Lung (tissue), 12 donors: ENCODE results near the gene HSD17B8. TPM values are rescaled to one million over a fixed set of nuclear protein-coding genes. Genes with fewer than 3 reads are reported as not detected.

Experiments used
- ATAC-seq: fragments of 200-7000 bp; cut with Tn5 transposase; one replicate; pipeline ENCODE4 v1.9.1; 2020; ENCODE audit warnings: moderate number of reproducible peaks; ENCODE audit not compliant: insufficient read depth, low FRiP score
- DNase-seq, 3 donors: peaks; one replicate each; pipeline ENCODE4 v3.0.0-alpha.2; 2013 to 2017
- H3K27ac ChIP-seq, 2 donors: one replicate each; pipeline ENCODE4 v1.5.1; 2013; ENCODE audit warnings: mild to moderate bottlenecking in 2 of 2, moderate library complexity in 2 of 2, control low read depth in 1 of 2, inconsistent platforms in 1 of 2, low read depth in 1 of 2, low read length in 1 of 2
- H3K27me3 ChIP-seq, 3 donors: one replicate each; pipeline ENCODE4 v1.5.1; 2013; ENCODE audit warnings: low read length in 2 of 3; ENCODE audit not compliant: control insufficient read depth in 3 of 3, insufficient read depth in 3 of 3
- H3K36me3 ChIP-seq, 4 donors: one replicate each; pipeline ENCODE4 v1.5.1; 2013; ENCODE audit warnings: low read length in 4 of 4, mild to moderate bottlenecking in 1 of 4, moderate library complexity in 1 of 4; ENCODE audit not compliant: control insufficient read depth in 4 of 4, insufficient read depth in 4 of 4
- H3K4me1 ChIP-seq, 5 donors: one replicate each; pipeline ENCODE4 v1.5.1; 2013; ENCODE audit warnings: low read length in 5 of 5, mild to moderate bottlenecking in 2 of 5, moderate library complexity in 1 of 5; ENCODE audit not compliant: control insufficient read depth in 5 of 5, insufficient read depth in 5 of 5
- H3K4me3 ChIP-seq: one replicate; pipeline ENCODE4 v1.5.1; 2013; ENCODE audit warnings: mild to moderate bottlenecking, control low read depth, moderate library complexity
- H3K9ac ChIP-seq, 2 donors: one replicate each; pipeline ENCODE4 v1.5.1; 2013; ENCODE audit warnings: low read length in 2 of 2, control low read depth in 1 of 2; ENCODE audit not compliant: insufficient read depth in 1 of 2
- H3K9me3 ChIP-seq, 4 donors: one replicate each; pipeline ENCODE4 v1.5.1; 2013; ENCODE audit warnings: low read length in 3 of 4, mild to moderate bottlenecking in 1 of 4, moderate library complexity in 1 of 4; ENCODE audit not compliant: control insufficient read depth in 4 of 4, insufficient read depth in 3 of 4
- WGBS, 2 donors: extraction: QIAGEN DNeasy Blood & Tissue Kit; methylation state at CpG; one replicate each; pipeline ENCODE4 v1.1.7; 2013; 5-methylcytosine and 5-hydroxymethylcytosine counted together
- polyA plus RNA-seq, 2 donors: library from polyadenylated mRNA; stranded (reverse); fragments of 200-250 nt; gene quantifications; one replicate each; pipeline ENCODE4 v1.2.1, GENCODE V29; 2013
- total RNA-seq, 2 donors: library from RNA; depleted of rRNA in 1 of 2; stranded (reverse); fragments of >200 nt in 1 of 2; gene quantifications; one replicate each; pipeline ENCODE4 v1.2.1, GENCODE V29; 2014 to 2021
- TF ChIP-seq, protein P1 (sequence below): IDR thresholded peaks from 2 replicates; pipeline ENCODE4 v1.5.1; 2012; ENCODE audit warnings: mild to moderate bottlenecking; ENCODE audit errors: control extremely low read depth, extremely low read depth
- donor health status: control.
- donor health status: control.
- donor health status: Bipolar disorder and iron deficiency.
- donor health status: healthy.
- donor health status: DM: yes; HTN: yes; CAD: no.

The HSD17B8 gene
- total and polyA plus RNA-seq, 4 donors = 19.0 to 22.7 (median 19.7) TPM

DNA sequence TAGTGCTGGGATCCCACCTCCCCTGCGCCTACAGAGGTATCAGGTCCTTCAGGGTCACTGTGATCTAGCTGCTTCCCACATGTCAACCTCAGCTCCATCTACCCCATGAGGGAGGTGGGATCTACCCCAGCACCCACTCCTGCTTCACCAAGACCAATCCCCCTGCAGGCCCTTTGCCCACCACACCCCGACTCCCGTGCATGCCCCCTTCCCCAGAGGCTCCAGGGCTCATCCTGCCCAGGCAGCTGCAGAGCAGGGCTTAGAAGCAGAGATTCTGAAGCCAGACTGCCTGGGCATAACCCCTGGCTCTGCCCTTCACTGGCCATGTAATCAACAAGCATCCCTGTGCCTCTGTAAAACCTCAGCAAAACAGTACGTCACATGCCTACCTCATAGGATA is 29.7 kb upstream of the HSD17B8 start:
- 92 to 93% methylated on average over 4 of the region's 4 CpGs for WGBS, 2 donors
- ATAC-seq = no peak
- Histone ChIP-seq H3K36me3 (no peaks in the 10 kb centered on the region), H3K9me3 (no peaks in the 10 kb centered on the region), H3K4me1 (no peaks in the 10 kb centered on the region), H3K27ac (no peak overlapping the region), H3K27me3 (no peaks in the 10 kb centered on the region), H3K4me3 (no peak overlapping the region), H3K9ac (no peak overlapping the region)
- TF ChIP-seq, protein P1, sequence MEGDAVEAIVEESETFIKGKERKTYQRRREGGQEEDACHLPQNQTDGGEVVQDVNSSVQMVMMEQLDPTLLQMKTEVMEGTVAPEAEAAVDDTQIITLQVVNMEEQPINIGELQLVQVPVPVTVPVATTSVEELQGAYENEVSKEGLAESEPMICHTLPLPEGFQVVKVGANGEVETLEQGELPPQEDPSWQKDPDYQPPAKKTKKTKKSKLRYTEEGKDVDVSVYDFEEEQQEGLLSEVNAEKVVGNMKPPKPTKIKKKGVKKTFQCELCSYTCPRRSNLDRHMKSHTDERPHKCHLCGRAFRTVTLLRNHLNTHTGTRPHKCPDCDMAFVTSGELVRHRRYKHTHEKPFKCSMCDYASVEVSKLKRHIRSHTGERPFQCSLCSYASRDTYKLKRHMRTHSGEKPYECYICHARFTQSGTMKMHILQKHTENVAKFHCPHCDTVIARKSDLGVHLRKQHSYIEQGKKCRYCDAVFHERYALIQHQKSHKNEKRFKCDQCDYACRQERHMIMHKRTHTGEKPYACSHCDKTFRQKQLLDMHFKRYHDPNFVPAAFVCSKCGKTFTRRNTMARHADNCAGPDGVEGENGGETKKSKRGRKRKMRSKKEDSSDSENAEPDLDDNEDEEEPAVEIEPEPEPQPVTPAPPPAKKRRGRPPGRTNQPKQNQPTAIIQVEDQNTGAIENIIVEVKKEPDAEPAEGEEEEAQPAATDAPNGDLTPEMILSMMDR = no peak
- no peak for DNase-seq

DNA sequence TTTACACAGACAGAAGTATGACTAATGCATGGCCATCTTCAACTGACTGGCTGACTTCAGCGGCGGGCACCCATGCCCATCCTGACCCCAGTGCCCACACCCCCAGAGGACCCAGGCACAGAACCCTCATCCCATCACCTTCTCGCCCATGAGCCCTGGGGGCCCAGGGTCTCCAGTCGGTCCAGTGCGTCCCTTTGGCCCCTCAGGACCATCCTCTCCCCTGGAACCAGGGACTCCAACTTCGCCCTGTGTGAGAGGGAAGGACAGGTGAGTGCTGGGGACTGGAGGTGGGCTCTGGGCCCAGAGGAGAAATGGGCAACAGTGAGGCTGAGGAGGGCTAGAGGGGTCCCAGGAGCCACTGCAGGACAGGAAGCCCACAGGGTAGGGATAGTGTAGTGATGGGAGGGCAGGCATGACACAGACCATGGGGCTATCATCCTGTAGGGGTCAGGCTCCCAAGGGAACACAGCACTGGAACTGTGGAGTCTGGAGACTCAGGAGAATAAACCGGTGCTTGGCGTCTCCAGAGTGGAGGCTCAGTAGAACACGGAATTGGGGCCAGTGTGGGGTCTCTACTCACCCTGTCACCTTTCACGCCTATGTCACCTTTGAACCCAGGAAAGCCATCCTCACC is 28.9 kb upstream of the HSD17B8 start:
- ATAC-seq = no peak
- H3K4me3 ChIP-seq = no peak overlapping the region
- no peak overlapping the region for H3K27ac ChIP-seq
- no peak for DNase-seq
- no peaks in the 10 kb centered on the region for H3K9me3 ChIP-seq
- TF ChIP-seq, protein P1 = no peak
- no peaks in the 10 kb centered on the region for H3K36me3 ChIP-seq
- H3K9ac ChIP-seq = no peak overlapping the region
- H3K27me3 ChIP-seq = no peaks in the 10 kb centered on the region
- no peaks in the 10 kb centered on the region for H3K4me1 ChIP-seq
- 82 to 94% methylated on average over 10 of the region's 10 CpGs for WGBS, 2 donors

DNA sequence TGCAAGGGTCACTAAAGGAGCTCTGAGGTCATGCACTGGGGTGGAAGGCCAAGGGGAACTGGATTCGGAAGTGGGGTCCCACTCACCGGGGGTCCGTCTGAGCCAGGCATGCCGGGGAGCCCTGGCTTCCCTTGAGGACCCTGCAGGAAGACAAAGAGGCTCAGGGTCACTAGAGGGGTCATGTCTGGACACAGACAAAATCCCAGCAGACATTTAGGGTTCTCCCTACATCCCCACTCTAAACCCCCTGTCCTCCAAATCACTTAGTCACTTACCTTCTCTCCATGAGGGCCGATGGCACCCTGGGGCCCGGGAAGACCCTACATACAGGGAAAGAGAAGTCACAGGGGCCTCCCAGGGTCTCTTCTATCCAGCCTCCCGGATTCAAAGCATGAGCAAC is 27.5 kb upstream of the HSD17B8 start:
- DNase-seq = no peak
- TF ChIP-seq, protein P1 = no peak
- no peaks in the 10 kb centered on the region for H3K4me1 ChIP-seq
- no peak overlapping the region for H3K9ac ChIP-seq
- no peaks in the 10 kb centered on the region for H3K36me3 ChIP-seq
- H3K9me3 ChIP-seq = no peaks in the 10 kb centered on the region
- ATAC-seq = no peak
- H3K27me3 ChIP-seq = no peaks in the 10 kb centered on the region
- 90 to 95% methylated on average over 7 of the region's 7 CpGs for WGBS, 2 donors
- no peak overlapping the region for H3K27ac ChIP-seq
- no peak overlapping the region for H3K4me3 ChIP-seq
